Measurements from ENCODE around the gene AKAIN1. TPM values are rescaled to one million over a fixed set of nuclear protein-coding genes. Genes with fewer than 3 reads are reported as not detected.

The AKAIN1 gene
- total RNA-seq, 2 donors from 2014 or later = not detected

DNA sequence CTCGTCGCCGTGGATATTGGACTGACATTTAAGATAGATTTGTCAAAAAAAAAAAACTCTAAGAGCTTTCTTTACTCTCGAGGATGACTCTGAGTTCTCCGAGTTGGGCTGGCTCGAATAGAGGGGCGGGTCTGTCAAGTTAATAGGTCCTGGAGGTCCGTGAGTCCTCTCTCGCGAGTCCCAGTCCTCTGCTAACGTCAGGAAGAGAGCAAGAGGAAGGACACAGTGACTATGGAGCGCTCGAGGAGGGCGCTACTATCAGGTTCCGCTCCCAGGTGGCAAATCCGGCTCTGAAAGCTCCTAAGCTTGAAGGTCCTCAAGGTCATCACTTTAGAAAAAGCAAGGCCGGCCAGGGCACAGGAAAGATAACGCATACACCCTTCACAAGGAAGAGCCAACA is 404 bp upstream of the AKAIN1 start:
- Histone ChIP-seq H3K4me3 (ENCODE audit: low read length) (peak overlapping the region; percentile 72), H3K27me3 (ENCODE audit: control insufficient read depth, insufficient read depth, low read length, poor library complexity, severe bottlenecking) (peaks cover 83% of the 10 kb centered on the region), H3K36me3 (ENCODE audit: control insufficient read depth, insufficient read depth, low read length) (no peaks in the 10 kb centered on the region), H3K9me3 (ENCODE audit: control insufficient read depth, low read length) (no peaks in the 10 kb centered on the region), H3K9ac (ENCODE audit: extremely low read depth, low read length, poor library complexity, severe bottlenecking) (no peak overlapping the region), H3K27ac (ENCODE audit: low read depth, low read length) (no peak overlapping the region), H3K4me1 (ENCODE audit: control insufficient read depth, insufficient read depth, low read length) (peaks cover 4% of the 10 kb centered on the region)
- peak; percentile 56 for DNase-seq
- Mint-ChIP-seq H3K27me3 (ENCODE audit: insufficient read depth) (peaks cover 88% of the 10 kb centered on the region), H3K9me3 (no peaks in the 10 kb centered on the region), H3K4me3 (peak overlapping the region; percentile 59), H3K27ac (no peak overlapping the region), H3K4me1 (peaks cover 31% of the 10 kb centered on the region), H3K36me3 (ENCODE audit: low read depth) (no peaks in the 10 kb centered on the region)
- TF ChIP-seq, protein P1, sequence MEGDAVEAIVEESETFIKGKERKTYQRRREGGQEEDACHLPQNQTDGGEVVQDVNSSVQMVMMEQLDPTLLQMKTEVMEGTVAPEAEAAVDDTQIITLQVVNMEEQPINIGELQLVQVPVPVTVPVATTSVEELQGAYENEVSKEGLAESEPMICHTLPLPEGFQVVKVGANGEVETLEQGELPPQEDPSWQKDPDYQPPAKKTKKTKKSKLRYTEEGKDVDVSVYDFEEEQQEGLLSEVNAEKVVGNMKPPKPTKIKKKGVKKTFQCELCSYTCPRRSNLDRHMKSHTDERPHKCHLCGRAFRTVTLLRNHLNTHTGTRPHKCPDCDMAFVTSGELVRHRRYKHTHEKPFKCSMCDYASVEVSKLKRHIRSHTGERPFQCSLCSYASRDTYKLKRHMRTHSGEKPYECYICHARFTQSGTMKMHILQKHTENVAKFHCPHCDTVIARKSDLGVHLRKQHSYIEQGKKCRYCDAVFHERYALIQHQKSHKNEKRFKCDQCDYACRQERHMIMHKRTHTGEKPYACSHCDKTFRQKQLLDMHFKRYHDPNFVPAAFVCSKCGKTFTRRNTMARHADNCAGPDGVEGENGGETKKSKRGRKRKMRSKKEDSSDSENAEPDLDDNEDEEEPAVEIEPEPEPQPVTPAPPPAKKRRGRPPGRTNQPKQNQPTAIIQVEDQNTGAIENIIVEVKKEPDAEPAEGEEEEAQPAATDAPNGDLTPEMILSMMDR (conservative IDR thresholded peaks at IDR 0.05) = no peak
- 13 to 28% methylated on average over 9 to 18 of the region's 18 CpGs for WGBS, 2 experiments (ENCODE audit: insufficient coverage in 1 of 2, insufficient read length in 1 of 2)

DNA sequence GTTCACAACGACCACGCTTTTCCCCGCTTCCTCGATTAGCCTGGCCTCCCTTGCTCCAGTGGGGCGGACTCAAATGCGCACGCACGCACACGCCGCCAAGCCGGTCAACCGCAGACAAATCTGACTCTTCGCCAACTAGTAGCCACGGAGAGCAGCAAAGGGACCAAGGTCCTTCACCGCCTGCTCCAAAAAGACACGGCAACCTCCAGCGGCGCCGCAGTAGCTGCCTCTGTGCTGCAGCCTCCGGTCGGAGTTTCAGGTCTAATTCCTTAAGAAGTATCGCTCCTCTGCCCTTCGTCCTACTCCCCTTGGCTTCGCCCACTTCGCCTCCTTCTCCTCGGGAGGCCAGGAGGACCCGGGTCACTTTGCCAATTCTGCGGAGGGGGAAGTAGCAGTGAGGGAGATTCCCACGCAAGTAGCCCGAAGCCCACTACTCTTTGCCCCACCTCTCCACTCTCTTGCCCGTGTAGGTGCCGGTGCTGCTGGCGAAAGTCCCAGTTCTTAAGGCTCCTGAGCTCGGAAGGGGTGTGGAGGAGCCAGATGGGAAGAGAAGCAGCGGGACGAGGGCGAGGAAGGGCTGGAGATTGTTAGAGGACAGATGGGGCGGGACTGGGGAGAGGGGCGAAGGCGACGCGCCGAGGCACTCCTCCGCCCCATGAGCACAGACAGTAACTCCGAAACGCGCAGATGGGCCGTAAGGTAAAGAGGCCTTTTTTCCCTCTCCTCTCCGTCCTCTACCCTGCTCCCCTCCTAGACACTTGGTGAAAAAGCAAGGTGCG is 615 bp downstream of the AKAIN1 start:
- H3K27ac ChIP-seq (ENCODE audit: low read depth, low read length) = no peak overlapping the region
- H3K9me3 ChIP-seq (ENCODE audit: control insufficient read depth, low read length) = no peaks in the 10 kb centered on the region
- Mint-ChIP-seq H3K9me3 (no peaks in the 10 kb centered on the region), H3K36me3 (ENCODE audit: low read depth) (no peaks in the 10 kb centered on the region), H3K27me3 (ENCODE audit: insufficient read depth) (peaks cover 89% of the 10 kb centered on the region), H3K4me3 (peak overlapping the region; percentile 59), H3K4me1 (peaks cover 31% of the 10 kb centered on the region), H3K27ac (no peak overlapping the region)
- TF ChIP-seq, protein P1 (conservative IDR thresholded peaks at IDR 0.05) = no peak
- H3K4me1 ChIP-seq (ENCODE audit: control insufficient read depth, insufficient read depth, low read length) = peaks cover 4% of the 10 kb centered on the region
- peaks cover 83% of the 10 kb centered on the region for H3K27me3 ChIP-seq (ENCODE audit: control insufficient read depth, insufficient read depth, low read length, poor library complexity, severe bottlenecking)
- DNase-seq = peak; percentile 67
- peak overlapping the region; percentile 77 for H3K4me3 ChIP-seq (ENCODE audit: low read length)
- H3K9ac ChIP-seq (ENCODE audit: extremely low read depth, low read length, poor library complexity, severe bottlenecking) = no peak overlapping the region
- H3K36me3 ChIP-seq (ENCODE audit: control insufficient read depth, insufficient read depth, low read length) = no peaks in the 10 kb centered on the region
- WGBS, 2 experiments (ENCODE audit: insufficient coverage in 1 of 2, insufficient read length in 1 of 2) = 0 to 2% methylated on average over 13 to 50 of the region's 50 CpGs

DNA sequence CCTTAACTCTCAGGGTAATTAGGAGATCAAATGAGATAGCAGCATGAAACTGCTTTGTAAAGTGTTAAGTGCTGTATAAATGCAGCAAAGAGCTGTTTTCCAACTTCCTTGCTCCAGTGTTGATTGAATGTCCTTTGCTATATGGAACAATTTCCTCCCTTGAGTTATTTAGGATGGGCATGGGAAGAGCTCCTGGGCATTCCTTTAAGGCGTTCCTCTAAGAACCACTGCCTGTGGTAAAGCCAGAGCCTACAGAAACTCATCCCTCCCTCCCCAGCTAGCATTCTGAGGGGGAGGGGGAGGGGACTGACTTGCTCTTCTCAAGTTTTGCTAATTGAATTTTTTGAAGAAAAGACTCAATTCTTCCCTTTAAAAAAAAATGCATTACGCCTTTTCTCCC is 1.4 kb downstream of the AKAIN1 start:
- DNase-seq = no peak
- H3K9ac ChIP-seq (ENCODE audit: extremely low read depth, low read length, poor library complexity, severe bottlenecking) = no peak overlapping the region
- TF ChIP-seq, protein P1 (conservative IDR thresholded peaks at IDR 0.05) = no peak
- Mint-ChIP-seq H3K27me3 (ENCODE audit: insufficient read depth) (peaks cover 89% of the 10 kb centered on the region), H3K4me1 (peaks cover 31% of the 10 kb centered on the region), H3K4me3 (peak overlapping the region; percentile 59), H3K36me3 (ENCODE audit: low read depth) (no peaks in the 10 kb centered on the region), H3K27ac (no peak overlapping the region), H3K9me3 (no peaks in the 10 kb centered on the region)
- 33 to 78% methylated on average over 1 of the region's 2 CpGs for WGBS, 2 experiments (ENCODE audit: insufficient coverage in 1 of 2, insufficient read length in 1 of 2)
- H3K27ac ChIP-seq (ENCODE audit: low read depth, low read length) = no peak overlapping the region
- H3K4me1 ChIP-seq (ENCODE audit: control insufficient read depth, insufficient read depth, low read length) = peaks cover 4% of the 10 kb centered on the region
- no peaks in the 10 kb centered on the region for H3K36me3 ChIP-seq (ENCODE audit: control insufficient read depth, insufficient read depth, low read length)
- H3K27me3 ChIP-seq (ENCODE audit: control insufficient read depth, insufficient read depth, low read length, poor library complexity, severe bottlenecking) = peaks cover 82% of the 10 kb centered on the region
- H3K9me3 ChIP-seq (ENCODE audit: control insufficient read depth, low read length) = no peaks in the 10 kb centered on the region
- peak overlapping the region; percentile 77 for H3K4me3 ChIP-seq (ENCODE audit: low read length)
